ENCODE measurements around the gene CALML6. TPM values are rescaled to one million over a fixed set of nuclear protein-coding genes. Genes with fewer than 3 reads are reported as not detected.

CALML6 gene
- total RNA-seq (2021) (0.28 TPM in 1 of 2 replicates, not detected in the other), Bru-seq, nascent RNA (not detected), BruChase-seq, experiment 1, labeled RNA remaining after a 2-hour chase (percentile 23 among the genes with signal in this experiment), BruChase-seq, experiment 2, labeled RNA remaining after a 6-hour chase (percentile 17 among the genes with signal in this experiment)
- long read RNA-seq: 0 reads

DNA sequence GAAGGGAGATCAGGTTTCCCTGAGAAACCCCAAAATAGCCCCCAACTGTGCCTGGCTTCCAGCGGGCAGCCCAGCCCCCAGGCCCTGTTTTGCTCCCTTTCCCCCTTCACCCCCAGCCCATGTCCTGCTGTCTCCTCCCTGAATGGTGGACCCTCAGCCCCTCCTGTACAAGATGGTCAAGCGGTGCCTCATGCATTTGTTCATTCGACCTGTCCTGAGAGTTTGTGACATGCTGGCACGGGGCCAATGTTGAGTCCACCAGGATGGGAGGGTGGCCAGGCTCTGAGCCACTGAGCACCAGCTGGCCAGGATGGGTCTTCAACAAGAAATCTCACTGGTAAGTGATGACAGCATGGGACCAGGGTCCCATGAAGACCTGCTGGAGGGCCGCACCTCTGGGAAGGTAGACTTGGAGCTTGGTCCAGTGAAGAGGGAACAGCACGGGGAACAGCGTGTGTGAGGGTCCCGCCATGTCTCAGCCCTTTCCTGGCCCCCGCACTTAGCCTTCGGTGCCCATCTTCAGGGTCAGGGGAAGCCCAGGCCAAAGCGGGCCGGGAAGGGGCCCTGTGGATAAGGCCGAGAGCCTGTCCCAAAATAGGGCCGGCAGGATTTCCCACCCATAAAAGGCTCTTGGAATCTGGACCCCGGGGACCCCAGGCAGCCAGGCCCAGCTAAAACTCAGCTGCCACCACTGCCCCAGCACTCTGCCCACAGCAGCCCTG lies at the start of gene CALML6:
TSS of gene CALML6 (plus strand) at position 290 of the 722 bp plus-strand sequence. CDS start at position 311, 21 bp downstream.
- no TSS peak for BruUV-seq (replicated peaks)
- POLR2A ChIA-PET (ENCODE audit: low non-redundant PET): interaction anchor here (0.6 kb wide), 1 partner anchor 489 kb away, joined by 10 read pairs; no protein-coding TSS in a partner anchor
- Histone ChIP-seq H3K4me1 (ENCODE audit: insufficient read depth, low read length, poor library complexity, severe bottlenecking) (peaks cover 13% of the 10 kb centered on the region), H3K27ac (ENCODE audit: low read depth, low read length, poor library complexity, severe bottlenecking) (no peak within 1 kb of the TSS), H3K36me3 (ENCODE audit: insufficient read depth, low read length, poor library complexity, severe bottlenecking) (no peaks in the 10 kb centered on the region), H3K9me3 (ENCODE audit: low read depth, low read length, poor library complexity, severe bottlenecking) (no peaks in the 10 kb centered on the region), H3K4me3 (ENCODE audit: low read depth, low read length, poor library complexity, severe bottlenecking) (no peak within 1 kb of the TSS), H3K27me3 (replicated peaks; ENCODE audit: insufficient read depth, low read depth, low read length, poor library complexity) (no peaks in the 10 kb centered on the region)
- intact Hi-C loops (cut with micrococcal nuclease; ENCODE audit: unreplicated experiment): no loop called here
- no peak for TF ChIP-seq EZH2 (IDR thresholded peaks at IDR 0.05; ENCODE audit: borderline replicate concordance, low read depth, low read length, poor library complexity, severe bottlenecking)
- no peak for TF ChIP-seq CTCF (conservative IDR thresholded peaks at IDR 0.05; ENCODE audit: low read depth, low read length)
- CTCF ChIA-PET: no interaction called here
- DNase-seq (ENCODE audit: low spot score): no peak

DNA sequence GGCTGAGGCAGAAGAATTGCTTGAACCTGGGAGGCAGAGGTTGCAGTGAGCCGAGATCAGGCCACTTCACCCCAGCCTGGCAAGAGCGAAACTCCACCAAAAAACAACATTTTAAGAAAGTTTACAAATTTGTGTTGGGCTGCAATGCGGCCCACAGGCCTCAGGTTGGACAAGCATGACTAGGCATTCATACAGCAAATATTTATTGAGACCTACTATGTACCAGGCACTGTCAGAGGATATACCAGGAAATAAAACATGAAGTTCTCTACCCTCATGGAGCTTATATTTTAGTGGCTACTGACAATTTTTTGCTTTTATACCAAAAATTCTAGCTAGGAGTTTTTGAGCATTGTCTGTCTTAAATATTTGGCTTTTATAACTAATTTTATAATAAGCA lies 47.9 kb upstream of the CALML6 start:
- no TSS peak for BruUV-seq (replicated peaks)
- ChIA-PET CTCF (no interaction called here), POLR2A (ENCODE audit: low non-redundant PET) (no interaction called here)
- Histone ChIP-seq H3K4me1 (ENCODE audit: insufficient read depth, low read length, poor library complexity, severe bottlenecking) (peaks cover 5% of the 10 kb centered on the region), H3K27me3 (replicated peaks; ENCODE audit: insufficient read depth, low read depth, low read length, poor library complexity) (no peaks in the 10 kb centered on the region), H3K4me3 (ENCODE audit: low read depth, low read length, poor library complexity, severe bottlenecking) (no peak overlapping the region), H3K27ac (ENCODE audit: low read depth, low read length, poor library complexity, severe bottlenecking) (no peak overlapping the region), H3K36me3 (ENCODE audit: insufficient read depth, low read length, poor library complexity, severe bottlenecking) (peaks cover 3% of the 10 kb centered on the region), H3K9me3 (ENCODE audit: low read depth, low read length, poor library complexity, severe bottlenecking) (no peaks in the 10 kb centered on the region)
- DNase-seq (ENCODE audit: low spot score): no peak
- intact Hi-C loops (cut with micrococcal nuclease; ENCODE audit: unreplicated experiment): no loop called here
- TF ChIP-seq EZH2 (IDR thresholded peaks at IDR 0.05; ENCODE audit: borderline replicate concordance, low read depth, low read length, poor library complexity, severe bottlenecking) (no peak), CTCF (conservative IDR thresholded peaks at IDR 0.05; ENCODE audit: low read depth, low read length) (no peak)

DNA sequence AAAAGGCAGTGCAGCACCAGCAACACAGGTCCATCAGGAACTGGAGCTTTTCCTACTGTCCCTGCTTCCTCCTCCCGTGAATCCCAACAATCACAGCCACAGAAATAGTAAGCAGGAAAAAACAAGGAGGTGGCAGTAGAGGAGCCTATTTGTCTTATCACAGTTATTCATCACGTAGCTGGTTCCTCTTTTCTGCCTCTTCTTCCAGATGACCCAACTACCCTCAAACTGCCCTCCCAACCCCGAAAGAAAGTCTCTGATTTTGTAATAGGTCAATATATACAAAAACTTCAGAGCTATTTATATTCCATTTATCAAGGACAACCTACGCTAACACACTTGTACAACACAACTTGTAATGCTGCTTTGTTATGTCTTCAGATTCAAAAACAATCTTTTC lies 45.6 kb upstream of the CALML6 start:
- TF ChIP-seq EZH2 (IDR thresholded peaks at IDR 0.05; ENCODE audit: borderline replicate concordance, low read depth, low read length, poor library complexity, severe bottlenecking): no peak
- TF ChIP-seq CTCF (conservative IDR thresholded peaks at IDR 0.05; ENCODE audit: low read depth, low read length): no peak
- BruUV-seq (replicated peaks): no TSS peak
- Histone ChIP-seq H3K27me3 (replicated peaks; ENCODE audit: insufficient read depth, low read depth, low read length, poor library complexity) (no peaks in the 10 kb centered on the region), H3K9me3 (ENCODE audit: low read depth, low read length, poor library complexity, severe bottlenecking) (no peaks in the 10 kb centered on the region), H3K4me1 (ENCODE audit: insufficient read depth, low read length, poor library complexity, severe bottlenecking) (no peaks in the 10 kb centered on the region), H3K27ac (ENCODE audit: low read depth, low read length, poor library complexity, severe bottlenecking) (no peak overlapping the region), H3K4me3 (ENCODE audit: low read depth, low read length, poor library complexity, severe bottlenecking) (no peak overlapping the region), H3K36me3 (ENCODE audit: insufficient read depth, low read length, poor library complexity, severe bottlenecking) (peaks cover 8% of the 10 kb centered on the region)
- no peak for DNase-seq (ENCODE audit: low spot score)
- ChIA-PET POLR2A (ENCODE audit: low non-redundant PET) (interaction anchor here (0.6 kb wide), 1 partner anchor 33 kb away, joined by 5 read pairs; no protein-coding TSS in a partner anchor), CTCF (no interaction called here)
- intact Hi-C loops (cut with micrococcal nuclease; ENCODE audit: unreplicated experiment): no loop called here
